Measurements from ENCODE around the gene COX7A2L. TPM values are rescaled to one million over a fixed set of nuclear protein-coding genes. Genes with fewer than 3 reads are reported as not detected.

COX7A2L gene
- total and polyA plus RNA-seq, 2 donors (not counting 1 experiment from before 2014, with no cell fraction given): 39.4 to 66.7 TPM

GRCh38 chr2:42331569-42332284, 29.3 kb downstream of the COX7A2L start:
- H3K79me2 ChIP-seq (ENCODE audit: control insufficient read depth, insufficient read depth, low read length): no peaks in the 10 kb centered on the region
- no peak overlapping the region for H2AFZ ChIP-seq (ENCODE audit: insufficient read depth, low read depth, low read length, poor library complexity, severe bottlenecking)
- H3K4me1 Mint-ChIP-seq: no peaks in the 10 kb centered on the region
- POLR2A ChIA-PET: no interaction called here
- no peak overlapping the region for H3K4me2 ChIP-seq (replicated peaks; ENCODE audit: low read depth, low read length, poor library complexity, severe bottlenecking)
- no peaks in the 10 kb centered on the region for H3K9me3 ChIP-seq (ENCODE audit: control extremely low read depth in 1 of 3, control insufficient read depth in 2 of 3, insufficient read depth in 1 of 3, low read length in 2 of 3)
- no peaks in the 10 kb centered on the region for H4K20me1 ChIP-seq (ENCODE audit: control insufficient read depth, insufficient read depth, low read length, poor library complexity, severe bottlenecking)
- no peaks in the 10 kb centered on the region for H3K4me1 ChIP-seq (ENCODE audit: control insufficient read depth in 2 of 2, insufficient read depth in 2 of 2, low read length in 2 of 2)
- intact Hi-C loops (cut with micrococcal nuclease): loop anchor here (5.0 kb wide), 1 partner anchor 34 kb away; no protein-coding TSS in a partner anchor
- no peaks in the 10 kb centered on the region for H3K27me3 ChIP-seq (replicated peaks in 1 of 4; ENCODE audit: control extremely low read depth in 1 of 4, control insufficient read depth in 3 of 4, insufficient read depth in 4 of 4, low read length in 3 of 4)
- no CpG with 5 or more reads among the region's 9 CpGs for WGBS (ENCODE audit: insufficient coverage)
- no peak overlapping the region for H3K9ac ChIP-seq (ENCODE audit: low read length)
- peaks cover 32 to 76% of the 10 kb centered on the region in 2 experiments for H3K36me3 ChIP-seq (replicated peaks in 1 of 2; ENCODE audit: control extremely low read depth in 1 of 2, control insufficient read depth in 1 of 2, extremely low read depth in 1 of 2, insufficient read depth in 2 of 2, low read length in 1 of 2)
- H3K27ac Mint-ChIP-seq: no peak overlapping the region
- CTCF ChIA-PET: no interaction called here
- no peak overlapping the region for H3K27ac ChIP-seq (ENCODE audit: low read length in 2 of 2)
- no peak for DNase-seq
- H3K4me3 ChIP-seq (ENCODE audit: control extremely low read depth in 1 of 5, extremely low read depth in 1 of 5, insufficient read depth in 1 of 5, low read depth in 2 of 5, low read length in 4 of 5): no peak overlapping the region
- no peak overlapping the region for H3K4me3 Mint-ChIP-seq
- no peaks in the 10 kb centered on the region for H3K27me3 Mint-ChIP-seq
- ATAC-seq (ENCODE audit: low read depth): no peak
- no peaks in the 10 kb centered on the region for H3K9me3 Mint-ChIP-seq (ENCODE audit: insufficient read depth)
- TF ChIP-seq EZH2 (IDR thresholded peaks at IDR 0.05; ENCODE audit: borderline replicate concordance, insufficient read depth, low read depth, low read length, poor library complexity, severe bottlenecking) (no peak), CTCF (IDR thresholded peaks at IDR 0.05) (no peak)

- 100% methylated on average over 2 of the region's 5 CpGs for WGBS (ENCODE audit: insufficient coverage)
- no peak for DNase-seq
- ATAC-seq (ENCODE audit: low read depth): no peak
- H3K27me3 Mint-ChIP-seq: no peaks in the 10 kb centered on the region
- ChIA-PET CTCF (interaction anchor here (1.0 to 2.7 kb wide), 4 partner anchors 14 to 459 kb away, joined by 3 to 28 read pairs (median 6); no protein-coding TSS in a partner anchor), POLR2A (no interaction called here)
- H3K4me3 Mint-ChIP-seq: no peak overlapping the region
- no peak overlapping the region for H3K9ac ChIP-seq (ENCODE audit: low read length)
- H3K27me3 ChIP-seq (replicated peaks in 1 of 4; ENCODE audit: control extremely low read depth in 1 of 4, control insufficient read depth in 3 of 4, insufficient read depth in 4 of 4, low read length in 3 of 4): no peaks in the 10 kb centered on the region
- TF ChIP-seq EZH2 (IDR thresholded peaks at IDR 0.05; ENCODE audit: borderline replicate concordance, insufficient read depth, low read depth, low read length, poor library complexity, severe bottlenecking) (no peak), CTCF (IDR thresholded peaks at IDR 0.05) (no peak)
- H3K4me3 ChIP-seq (ENCODE audit: control extremely low read depth in 1 of 5, extremely low read depth in 1 of 5, insufficient read depth in 1 of 5, low read depth in 2 of 5, low read length in 4 of 5): no peak overlapping the region
- H3K27ac ChIP-seq (ENCODE audit: low read length in 2 of 2): no peak overlapping the region
- H4K20me1 ChIP-seq (ENCODE audit: control insufficient read depth, insufficient read depth, low read length, poor library complexity, severe bottlenecking): no peaks in the 10 kb centered on the region
- H3K4me2 ChIP-seq (replicated peaks; ENCODE audit: low read depth, low read length, poor library complexity, severe bottlenecking): no peak overlapping the region
- no peaks in the 10 kb centered on the region for H3K4me1 ChIP-seq (ENCODE audit: control insufficient read depth in 2 of 2, insufficient read depth in 2 of 2, low read length in 2 of 2)
- H3K9me3 ChIP-seq (ENCODE audit: control extremely low read depth in 1 of 3, control insufficient read depth in 2 of 3, insufficient read depth in 1 of 3, low read length in 2 of 3): no peaks in the 10 kb centered on the region
- H2AFZ ChIP-seq (ENCODE audit: insufficient read depth, low read depth, low read length, poor library complexity, severe bottlenecking): no peak overlapping the region
- intact Hi-C loops (cut with micrococcal nuclease): loop anchor here (5.0 to 10.0 kb wide), 2 partner anchors 32 to 235 kb away; no protein-coding TSS in a partner anchor
- H3K27ac Mint-ChIP-seq: no peak overlapping the region
- H3K9me3 Mint-ChIP-seq (ENCODE audit: insufficient read depth): no peaks in the 10 kb centered on the region
- no peaks in the 10 kb centered on the region for H3K79me2 ChIP-seq (ENCODE audit: control insufficient read depth, insufficient read depth, low read length)
- H3K36me3 ChIP-seq (replicated peaks in 1 of 2; ENCODE audit: control extremely low read depth in 1 of 2, control insufficient read depth in 1 of 2, extremely low read depth in 1 of 2, insufficient read depth in 2 of 2, low read length in 1 of 2): peaks cover 41 to 86% of the 10 kb centered on the region in 2 experiments
- H3K4me1 Mint-ChIP-seq: no peaks in the 10 kb centered on the region
Observed at GRCh38 chr2:42329736-42330135, 31.3 kb downstream of the COX7A2L start.
